ENCODE results near the gene PDF.

PDF gene

GRCh38 chr16:69340095-69340644 is 9.8 kb upstream of the PDF start:
- no peak for DNase-seq (ENCODE audit: low spot score)
- Histone ChIP-seq H3K27ac (peak overlapping the region; percentile 55 to 92), H3K4me3 (peak overlapping the region; percentile 95)
- TF ChIP-seq CTCF (IDR thresholded peaks at IDR 0.05) = no peak

GRCh38 chr16:69339289-69340094 is 9.1 kb upstream of the PDF start, which contains the start of the genes COG8 and NIP7:
COG8 (minus strand) TSS chr16:69339564; CDS start chr16:69339552, 12 bp downstream.
NIP7 (plus strand) TSS chr16:69339772; CDS start chr16:69339830, 58 bp downstream.
- peak; percentile 89 for TF ChIP-seq CTCF (IDR thresholded peaks at IDR 0.05)

DNA sequence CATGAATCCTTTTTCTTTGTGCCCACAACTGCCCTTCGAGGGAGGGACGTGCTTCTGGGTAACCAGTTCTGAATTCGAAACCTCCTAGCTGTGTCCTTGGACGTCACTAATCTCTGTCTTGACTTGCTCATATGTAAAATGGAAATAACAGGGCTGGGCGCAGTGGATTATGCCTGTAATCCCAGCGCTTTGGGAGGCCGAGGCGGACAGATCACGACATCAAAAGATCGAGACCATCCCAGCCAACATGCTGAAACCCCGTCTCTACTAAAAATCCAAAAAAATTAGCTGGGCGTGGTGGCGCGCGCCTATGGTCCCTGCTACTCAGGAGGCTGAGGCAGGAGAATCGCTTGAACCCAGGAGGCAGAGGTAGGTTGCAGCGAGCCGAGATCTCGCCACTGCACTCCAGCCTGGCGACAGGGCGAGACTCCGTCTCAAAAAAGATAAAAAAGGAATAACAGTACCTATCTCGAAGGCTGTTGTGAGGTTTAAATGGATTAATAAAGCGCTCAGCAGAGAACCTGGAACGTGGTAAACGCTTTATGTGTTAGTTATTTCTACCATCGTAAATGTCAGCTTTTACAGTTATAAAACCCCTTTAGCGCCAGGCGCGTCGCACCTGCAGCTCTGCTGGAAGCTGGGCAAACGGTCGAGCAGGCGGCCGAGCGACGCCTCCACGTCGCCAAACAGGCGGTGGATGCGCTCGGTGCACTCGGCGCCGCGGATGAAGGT is 8.3 kb upstream of the PDF start:
- no peak for TF ChIP-seq CTCF (IDR thresholded peaks at IDR 0.05)
- Histone ChIP-seq H3K4me3 (peak overlapping the region; percentile 95), H3K27ac (peak overlapping the region; percentile 55 to 92)
- DNase-seq (ENCODE audit: low spot score) = no peak

More at GRCh38 chr16:69339289-69340094, 9.1 kb upstream of the PDF start, which contains the start of the genes COG8 and NIP7:
- H3K27ac ChIP-seq = peak within 1 kb of the TSS; percentile 55 to 92
- H3K4me3 ChIP-seq = peak within 1 kb of the TSS; percentile 95
- DNase-seq (ENCODE audit: low spot score) = peak; percentile 97

DNA sequence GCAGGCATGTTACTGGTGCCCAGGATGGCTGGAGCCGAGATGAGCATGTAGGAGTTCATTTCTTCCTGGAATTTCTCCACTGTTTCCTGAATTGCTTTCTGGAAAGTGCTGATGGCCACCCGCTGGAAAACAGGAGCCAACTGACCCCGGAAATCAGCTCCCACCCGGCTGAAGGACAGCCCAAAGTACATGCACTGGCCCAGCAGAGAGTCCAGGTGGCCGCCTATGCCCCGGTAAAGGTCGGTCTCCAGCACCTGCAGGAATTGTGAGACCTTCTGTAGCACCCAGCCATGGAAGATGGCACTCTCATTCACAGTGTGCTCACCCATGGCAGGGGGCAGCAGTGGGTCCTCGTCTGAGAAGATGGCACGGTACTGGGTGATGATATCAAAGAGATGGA is 4.3 kb upstream of the PDF start:
- no peak for TF ChIP-seq CTCF (IDR thresholded peaks at IDR 0.05)
- no peak for DNase-seq (ENCODE audit: low spot score)
- no peak overlapping the region for H3K27ac ChIP-seq
- no peak overlapping the region for H3K4me3 ChIP-seq

GRCh38 chr16:69329369-69330285 is 761 bp downstream of the PDF start:
- DNase-seq (ENCODE audit: low spot score) = no peak
- peak overlapping the region; percentile 84 for H3K4me3 ChIP-seq
- TF ChIP-seq CTCF (IDR thresholded peaks at IDR 0.05) = no peak
- peak overlapping the region in 1 of 2 donors; percentile 92 for H3K27ac ChIP-seq

GRCh38 chr16:69328854-69329316 is 1.5 kb downstream of the PDF start:
- Histone ChIP-seq H3K4me3 (peak overlapping the region; percentile 84), H3K27ac (no peak overlapping the region)
- no peak for TF ChIP-seq CTCF (IDR thresholded peaks at IDR 0.05)
- no peak for DNase-seq (ENCODE audit: low spot score)

Data from coronary artery (tissue), 2 donors.